ENCODE measurements around the gene TCEANC. TPM values are rescaled to one million over a fixed set of nuclear protein-coding genes. Genes with fewer than 3 reads are reported as not detected.

TCEANC gene
- total RNA-seq, 2 experiments from 2014 or later: 1.3 to 1.4 TPM

DNA sequence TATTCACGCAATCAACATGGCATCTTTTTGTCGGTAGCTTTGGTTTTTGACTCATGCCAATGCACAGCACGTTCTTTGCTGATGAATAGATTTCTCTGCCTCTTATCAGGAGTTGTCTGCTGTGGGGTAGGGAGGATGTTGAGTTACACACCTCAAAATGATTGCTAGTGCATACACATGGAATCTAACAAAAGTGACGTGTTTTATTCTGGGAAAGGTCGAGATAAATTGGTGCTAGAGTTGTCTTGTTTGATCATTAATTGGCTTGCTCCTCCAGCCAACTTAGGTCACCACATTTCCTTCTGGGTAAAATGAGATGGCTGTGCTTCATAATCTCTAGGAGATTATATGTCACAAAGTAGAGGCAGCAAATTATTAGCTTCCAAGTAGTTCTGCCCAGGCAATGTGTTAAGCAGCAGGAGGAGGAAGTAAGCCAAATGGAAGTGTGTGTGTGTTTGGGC, 39.9 kb downstream of the TCEANC start:
- DNase-seq (no peak), ATAC-seq (no peak)
- TF ChIP-seq, protein P1, sequence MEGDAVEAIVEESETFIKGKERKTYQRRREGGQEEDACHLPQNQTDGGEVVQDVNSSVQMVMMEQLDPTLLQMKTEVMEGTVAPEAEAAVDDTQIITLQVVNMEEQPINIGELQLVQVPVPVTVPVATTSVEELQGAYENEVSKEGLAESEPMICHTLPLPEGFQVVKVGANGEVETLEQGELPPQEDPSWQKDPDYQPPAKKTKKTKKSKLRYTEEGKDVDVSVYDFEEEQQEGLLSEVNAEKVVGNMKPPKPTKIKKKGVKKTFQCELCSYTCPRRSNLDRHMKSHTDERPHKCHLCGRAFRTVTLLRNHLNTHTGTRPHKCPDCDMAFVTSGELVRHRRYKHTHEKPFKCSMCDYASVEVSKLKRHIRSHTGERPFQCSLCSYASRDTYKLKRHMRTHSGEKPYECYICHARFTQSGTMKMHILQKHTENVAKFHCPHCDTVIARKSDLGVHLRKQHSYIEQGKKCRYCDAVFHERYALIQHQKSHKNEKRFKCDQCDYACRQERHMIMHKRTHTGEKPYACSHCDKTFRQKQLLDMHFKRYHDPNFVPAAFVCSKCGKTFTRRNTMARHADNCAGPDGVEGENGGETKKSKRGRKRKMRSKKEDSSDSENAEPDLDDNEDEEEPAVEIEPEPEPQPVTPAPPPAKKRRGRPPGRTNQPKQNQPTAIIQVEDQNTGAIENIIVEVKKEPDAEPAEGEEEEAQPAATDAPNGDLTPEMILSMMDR (IDR thresholded peaks at IDR 0.05): no peak
- H3K27me3 Mint-ChIP-seq: no peaks in the 10 kb centered on the region
- no peaks in the 10 kb centered on the region for H3K9me3 Mint-ChIP-seq
- POLR2A ChIA-PET: no interaction called here
- CTCF ChIA-PET: no interaction called here
- peak overlapping the region; percentile 69 for H3K27ac Mint-ChIP-seq
- peaks cover 31% of the 10 kb centered on the region for H3K36me3 Mint-ChIP-seq (ENCODE audit: low read depth)
- intact Hi-C loops (cut with micrococcal nuclease): loop anchor here (5.0 kb wide), 1 partner anchor 36 kb away; no protein-coding TSS in a partner anchor
- H3K4me1 Mint-ChIP-seq (ENCODE audit: low read depth): peaks cover 68% of the 10 kb centered on the region
- peak overlapping the region; percentile 43 for H3K4me3 Mint-ChIP-seq

DNA sequence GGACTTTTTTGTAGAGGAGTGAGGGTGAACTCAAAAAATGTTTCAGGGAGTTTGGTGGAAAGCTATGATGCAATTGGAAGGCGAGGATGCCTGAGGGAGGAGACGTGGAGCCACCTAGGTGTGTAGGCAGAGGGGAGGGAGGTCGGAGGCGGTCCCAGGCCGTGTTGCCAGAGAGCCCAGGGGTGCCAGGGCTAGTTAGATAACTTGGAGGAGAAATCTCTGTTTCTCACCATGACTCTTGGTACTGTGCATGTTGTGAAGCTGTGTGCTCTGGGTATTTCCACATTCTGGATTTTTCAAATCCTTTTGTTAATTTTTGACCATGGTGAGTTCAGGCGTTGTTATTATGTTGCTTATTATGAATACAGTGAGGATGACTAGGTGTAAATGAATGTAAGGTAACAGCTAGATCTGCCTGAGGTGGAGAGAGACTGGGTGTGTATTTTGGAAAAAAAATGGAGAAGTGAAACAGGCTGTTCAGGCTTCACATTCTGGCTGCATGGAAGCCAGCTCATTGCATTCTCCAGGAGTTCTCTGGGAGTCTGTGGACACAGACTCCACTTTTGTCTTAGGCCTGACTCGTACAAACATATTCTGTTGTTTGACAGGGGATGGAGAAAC, 40.5 kb downstream of the TCEANC start:
- CTCF ChIA-PET: no interaction called here
- DNase-seq (no peak), ATAC-seq (no peak)
- Mint-ChIP-seq H3K9me3 (no peaks in the 10 kb centered on the region), H3K36me3 (ENCODE audit: low read depth) (peaks cover 31% of the 10 kb centered on the region), H3K27me3 (no peaks in the 10 kb centered on the region), H3K4me3 (no peak overlapping the region), H3K27ac (peak overlapping the region; percentile 37), H3K4me1 (ENCODE audit: low read depth) (peaks cover 62% of the 10 kb centered on the region)
- POLR2A ChIA-PET: no interaction called here
- TF ChIP-seq, protein P1 (IDR thresholded peaks at IDR 0.05): no peak
- intact Hi-C loops (cut with micrococcal nuclease): loop anchor here (5.0 kb wide), 1 partner anchor 36 kb away; no protein-coding TSS in a partner anchor

DNA sequence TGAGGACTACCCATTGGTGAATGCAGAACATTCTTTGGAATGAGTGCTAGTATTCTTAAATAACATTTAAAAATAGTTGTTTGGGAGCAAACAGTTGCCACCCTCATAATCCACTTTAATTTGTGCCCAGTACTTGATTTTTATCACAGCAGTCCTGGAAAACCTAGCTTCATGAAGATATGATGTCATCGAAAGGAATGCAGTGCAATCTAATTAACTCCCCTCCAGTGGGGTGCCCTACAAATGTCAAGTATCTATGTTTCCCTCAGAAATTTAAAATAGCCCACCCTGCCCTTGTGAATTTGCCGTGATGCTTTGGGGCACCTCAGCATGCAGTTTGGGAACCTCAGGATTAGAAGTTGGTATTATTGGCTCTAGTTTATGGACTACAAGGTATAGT, 41.4 kb downstream of the TCEANC start:
- DNase-seq: no peak
- POLR2A ChIA-PET: no interaction called here
- ATAC-seq: no peak
- Mint-ChIP-seq H3K27ac (no peak overlapping the region), H3K4me3 (no peak overlapping the region), H3K4me1 (ENCODE audit: low read depth) (peaks cover 68% of the 10 kb centered on the region), H3K9me3 (no peaks in the 10 kb centered on the region), H3K27me3 (no peaks in the 10 kb centered on the region), H3K36me3 (ENCODE audit: low read depth) (peaks cover 33% of the 10 kb centered on the region)
- CTCF ChIA-PET: no interaction called here
- TF ChIP-seq, protein P1 (IDR thresholded peaks at IDR 0.05): no peak
- intact Hi-C loops (cut with micrococcal nuclease): loop anchor here (5.0 kb wide), 1 partner anchor 37 kb away; no protein-coding TSS in a partner anchor

DNA sequence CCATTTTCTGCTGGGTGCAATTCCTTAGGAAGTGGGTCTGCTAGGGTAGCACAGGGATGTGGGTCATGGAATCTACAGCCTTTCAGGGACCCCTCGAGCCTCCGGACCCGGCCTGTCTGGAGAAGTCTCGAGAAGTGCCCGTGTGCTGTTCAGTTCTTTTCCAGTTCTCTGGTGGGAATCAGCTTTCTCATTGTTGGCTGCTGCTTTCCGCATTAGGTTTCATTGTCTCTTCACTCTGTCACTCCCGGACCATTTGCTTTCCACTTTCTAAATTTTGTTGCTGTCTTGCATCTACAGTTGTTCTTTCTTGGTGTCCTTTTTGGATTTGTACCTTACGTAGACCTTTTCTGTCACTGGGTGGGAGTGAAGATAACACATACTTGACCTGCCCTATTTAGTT, 42.0 kb downstream of the TCEANC start:
- Mint-ChIP-seq H3K4me3 (no peak overlapping the region), H3K9me3 (no peaks in the 10 kb centered on the region), H3K4me1 (ENCODE audit: low read depth) (peaks cover 71% of the 10 kb centered on the region), H3K27ac (peak overlapping the region; percentile 3), H3K36me3 (ENCODE audit: low read depth) (peaks cover 32% of the 10 kb centered on the region), H3K27me3 (no peaks in the 10 kb centered on the region)
- ATAC-seq (no peak), DNase-seq (no peak)
- TF ChIP-seq, protein P1 (IDR thresholded peaks at IDR 0.05): no peak
- POLR2A ChIA-PET: interaction anchor here (0.6 kb wide), 1 partner anchor 40 kb away, joined by 4 read pairs; the partner anchor contains the start of genes OFD1 and TRAPPC2
- intact Hi-C loops (cut with micrococcal nuclease): loop anchor here (5.0 kb wide), 1 partner anchor 38 kb away; no protein-coding TSS in a partner anchor
- CTCF ChIA-PET: no interaction called here

DNA sequence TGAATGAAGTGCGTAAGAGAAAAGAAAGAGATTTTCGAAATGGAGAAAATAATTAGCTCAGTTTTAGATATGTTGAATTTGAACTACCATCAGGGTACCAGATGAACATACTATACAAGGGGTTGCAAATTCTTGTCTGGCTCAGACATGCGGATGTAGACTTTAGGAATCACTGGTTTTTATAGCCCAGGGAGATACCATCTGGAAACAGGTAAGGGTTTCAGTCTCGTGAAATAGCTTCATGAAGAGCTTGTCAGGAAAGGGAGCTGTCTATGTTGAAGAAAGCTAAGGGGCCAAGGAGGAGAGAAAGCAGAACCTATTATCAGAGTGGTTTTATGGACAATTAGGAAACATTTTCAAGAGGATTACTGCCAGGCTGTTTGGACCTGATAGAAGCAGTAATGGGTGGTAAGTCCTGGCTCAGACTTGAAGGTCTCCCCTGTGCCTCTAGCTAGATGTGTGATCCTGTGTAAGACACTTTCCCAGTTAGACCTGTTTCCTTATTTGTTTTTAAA, 42.7 kb downstream of the TCEANC start:
- no peak for ATAC-seq
- intact Hi-C loops (cut with micrococcal nuclease): no loop called here
- POLR2A ChIA-PET: interaction anchor here (0.6 kb wide), 1 partner anchor 39 kb away, joined by 4 read pairs; the partner anchor contains the start of genes OFD1 and TRAPPC2

More for the DNA sequence above, 42.7 kb downstream of the TCEANC start:
- Mint-ChIP-seq H3K36me3 (ENCODE audit: low read depth) (peaks cover 26% of the 10 kb centered on the region), H3K27me3 (no peaks in the 10 kb centered on the region), H3K27ac (peak overlapping the region; percentile 7), H3K4me3 (no peak overlapping the region), H3K9me3 (no peaks in the 10 kb centered on the region), H3K4me1 (ENCODE audit: low read depth) (peaks cover 65% of the 10 kb centered on the region)
- TF ChIP-seq, protein P1 (IDR thresholded peaks at IDR 0.05): no peak
- CTCF ChIA-PET: no interaction called here
- DNase-seq: no peak

Measured in activated CD8-positive, alpha-beta T cell treated with anti-CD3 and anti-CD28 coated beads for 36 hours (primary cell).